Stimulated activated CD8-positive, alpha-beta memory T cell treated with anti-CD3 and anti-CD28 coated beads, Interleukin-4, amount 100 ng/mL, for 4 hours (primary cell): ENCODE measurements around the gene CCDC14.
"Not testable (repeated sequence)": the region's sequence is repeated elsewhere in the genome, so short reads cannot be mapped to it uniquely, and the experiment has no call there.

ENCODE experiments used
- DNase-seq, 2 donors: peaks; one replicate each; pipeline ENCODE4 v3.0.0-alpha.2; 2020; ENCODE audit warnings: low read depth in 2 of 2, low spot score in 1 of 2

Gene CCDC14

DNA sequence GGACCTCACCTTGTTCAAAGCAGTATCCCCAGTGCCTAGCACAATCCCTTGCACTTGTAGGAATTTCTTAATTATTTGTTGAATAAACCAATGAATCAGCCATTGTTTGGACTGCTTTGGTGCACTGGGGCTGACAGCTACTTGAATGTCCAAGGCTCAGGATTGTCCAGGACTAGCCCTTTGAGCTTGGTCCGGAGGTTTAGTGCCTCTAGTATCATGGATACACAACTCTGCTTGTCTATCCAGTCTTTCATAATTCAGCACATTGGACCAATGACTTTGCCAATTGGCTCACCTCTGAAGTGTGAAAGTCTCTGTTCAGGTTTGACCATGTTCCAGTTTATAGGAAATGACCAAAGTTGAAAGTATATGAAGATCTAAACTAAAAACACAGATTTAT lies 3.8 kb upstream of the CCDC14 start:
- not testable (repeated sequence) for DNase-seq

DNA sequence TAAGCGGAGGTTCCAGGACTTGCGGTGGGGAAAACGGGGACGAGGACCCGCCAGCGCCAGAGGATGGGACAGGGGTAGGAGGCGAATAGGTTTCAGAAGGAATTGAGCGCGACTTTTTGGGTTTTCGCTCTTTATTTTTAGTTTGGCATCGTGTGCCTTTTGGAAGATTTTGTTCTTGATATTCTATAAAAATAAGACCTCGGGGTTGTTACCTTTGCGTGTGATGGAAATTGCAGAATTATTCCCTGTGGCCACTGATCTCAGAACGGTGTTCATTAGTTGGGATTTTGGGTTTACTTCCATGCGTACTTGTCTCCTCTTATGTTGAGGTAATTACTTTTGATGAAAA lies 453 bp upstream of the CCDC14 start:
- DNase-seq = no peak

DNA sequence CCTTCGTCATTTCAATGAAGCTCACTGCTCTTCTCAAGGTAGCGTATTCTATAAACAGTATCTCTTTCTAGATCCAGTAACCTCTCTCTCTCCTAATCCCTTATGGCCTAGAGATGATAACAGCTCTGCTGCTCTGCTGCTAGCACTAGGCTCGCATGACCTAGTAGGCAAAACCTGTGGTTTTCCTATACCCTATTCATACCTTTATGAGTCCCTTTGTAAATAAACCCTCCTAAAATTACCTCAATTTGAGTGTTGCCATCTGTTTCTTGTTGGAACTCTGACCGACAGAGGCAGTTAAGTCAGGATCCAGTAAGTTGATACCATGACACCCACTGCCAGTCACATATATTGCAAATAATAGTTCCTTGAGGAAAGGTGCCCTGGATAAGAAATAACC lies 7.3 kb downstream of the CCDC14 start:
- DNase-seq = no peak

DNA sequence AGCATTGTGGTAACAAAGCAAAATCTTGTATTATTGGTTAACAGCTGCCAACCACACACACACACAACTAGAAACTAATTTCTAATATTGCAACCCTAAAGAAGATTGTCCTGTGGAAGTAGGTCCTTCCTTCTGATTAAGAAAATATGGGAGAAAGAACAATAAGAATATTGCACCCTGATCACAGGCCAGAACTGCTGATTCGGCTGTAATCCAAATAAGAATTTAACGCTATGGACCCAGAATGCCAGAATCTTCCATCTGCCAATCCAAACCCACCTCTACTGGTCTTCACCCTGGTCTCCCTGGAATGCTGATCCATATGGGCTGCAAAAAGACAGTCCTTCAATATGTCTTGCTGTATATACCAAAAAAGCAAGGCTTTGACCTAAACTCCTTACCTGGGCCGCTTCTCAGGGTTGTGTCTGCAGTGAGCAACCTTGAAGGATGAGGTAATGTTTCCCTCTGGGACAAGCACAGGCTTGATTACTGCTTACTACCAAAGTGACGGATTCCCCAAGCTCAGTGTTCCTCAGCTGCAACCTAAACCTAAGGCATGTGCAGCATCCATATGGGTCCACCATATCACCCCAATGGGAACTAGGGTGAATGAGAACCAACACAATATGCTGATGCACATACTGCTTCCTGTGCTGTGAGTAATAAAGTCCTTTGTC lies 8.0 kb downstream of the CCDC14 start:
- no peak for DNase-seq

DNA sequence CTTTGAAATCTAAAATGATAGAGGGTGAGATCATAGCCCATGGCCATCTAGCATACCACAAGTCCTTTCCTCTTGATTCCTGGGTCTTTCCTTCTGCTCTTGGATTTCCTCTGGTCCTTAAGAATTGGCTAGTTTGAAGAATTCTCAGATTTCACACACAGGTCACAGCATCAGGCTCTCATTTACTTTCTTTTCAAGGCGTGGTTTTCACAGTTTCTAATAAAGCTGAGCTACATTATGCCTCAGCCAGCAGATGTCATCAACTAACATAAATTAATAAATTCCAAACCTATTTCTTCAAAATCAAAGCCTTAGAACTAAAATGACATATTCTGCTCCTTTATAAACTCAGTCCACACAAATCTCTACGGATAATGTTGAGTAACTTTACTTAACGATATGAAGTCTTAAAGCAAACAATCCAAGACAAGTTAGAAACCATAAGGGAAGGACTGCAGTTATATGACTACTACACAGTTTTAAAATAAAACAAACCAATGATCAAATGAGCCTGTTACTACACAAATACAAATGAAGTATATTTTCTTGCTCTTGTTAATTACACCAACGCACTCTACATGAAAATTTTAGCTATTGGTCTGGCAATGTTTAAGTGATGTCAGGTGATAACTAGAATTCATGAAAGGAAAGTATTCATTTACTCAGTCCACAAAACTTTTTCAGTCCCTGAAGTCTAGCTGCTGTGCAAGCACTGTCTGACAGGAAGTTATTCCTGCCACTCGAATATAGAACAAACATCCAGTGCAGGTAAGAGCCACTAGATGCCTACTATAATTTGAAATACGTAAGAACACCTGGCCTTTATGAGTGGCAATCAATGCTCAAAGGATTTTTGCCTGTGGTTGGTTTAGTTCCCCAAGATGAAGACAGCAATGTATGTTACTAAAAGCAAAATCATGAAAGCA lies 9.2 kb downstream of the CCDC14 start:
- no peak for DNase-seq

DNA sequence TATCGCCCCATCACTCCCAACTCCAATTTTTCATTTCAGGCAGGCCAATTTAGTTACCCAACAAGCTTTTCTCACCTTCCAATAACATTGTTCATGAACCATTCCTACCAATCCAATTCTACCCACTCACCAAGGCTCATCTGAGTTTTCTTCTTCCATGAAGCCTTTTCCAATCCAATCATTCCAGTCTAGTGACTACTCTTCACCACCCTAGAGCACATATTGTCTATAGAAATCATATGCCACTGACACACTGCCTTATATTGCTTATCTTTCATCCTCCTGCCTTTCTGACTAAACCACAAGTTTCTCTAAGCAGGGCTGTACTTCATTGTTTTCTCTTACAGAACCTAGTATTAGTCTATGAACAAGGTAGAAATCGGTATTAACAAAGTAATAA lies 11.4 kb downstream of the CCDC14 start:
- DNase-seq = no peak

DNA sequence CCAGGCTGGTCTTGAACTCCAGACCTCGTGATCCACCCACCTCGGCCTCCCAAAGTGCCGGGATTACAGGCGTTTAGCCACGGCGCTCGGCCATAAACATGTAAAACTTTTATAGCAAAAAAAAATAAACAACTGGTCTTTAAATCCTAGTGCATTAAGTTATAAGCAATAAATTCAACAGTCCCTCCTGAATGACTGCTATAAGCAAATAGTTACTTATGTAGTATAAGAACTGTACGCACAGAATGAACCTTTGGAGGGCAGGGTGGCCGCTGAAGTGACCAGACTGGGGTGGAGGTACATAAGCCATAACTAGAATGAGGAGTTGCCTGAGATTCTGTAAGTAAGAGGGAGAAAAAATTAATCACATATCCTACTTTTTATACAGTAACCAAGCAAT lies 12.6 kb downstream of the CCDC14 start:
- no peak for DNase-seq

DNA sequence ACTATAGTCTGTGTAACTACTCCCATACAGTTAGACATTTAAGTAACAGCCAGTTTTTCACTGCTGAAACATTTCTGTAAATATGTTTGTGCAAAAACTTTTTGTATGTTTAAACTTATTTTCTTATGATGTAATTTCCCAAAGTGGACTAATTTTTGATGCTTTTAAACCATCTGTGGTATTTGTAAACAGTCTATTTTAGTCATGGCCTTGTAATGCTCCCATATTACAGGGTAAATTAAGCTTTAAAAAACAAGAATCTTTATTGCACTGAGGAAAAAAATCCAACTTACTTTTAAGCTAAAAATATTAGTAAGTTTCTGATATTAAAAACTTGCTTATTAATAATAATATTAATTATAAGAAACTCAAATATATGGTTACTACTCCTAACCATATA lies 13.5 kb downstream of the CCDC14 start:
- DNase-seq = no peak

DNA sequence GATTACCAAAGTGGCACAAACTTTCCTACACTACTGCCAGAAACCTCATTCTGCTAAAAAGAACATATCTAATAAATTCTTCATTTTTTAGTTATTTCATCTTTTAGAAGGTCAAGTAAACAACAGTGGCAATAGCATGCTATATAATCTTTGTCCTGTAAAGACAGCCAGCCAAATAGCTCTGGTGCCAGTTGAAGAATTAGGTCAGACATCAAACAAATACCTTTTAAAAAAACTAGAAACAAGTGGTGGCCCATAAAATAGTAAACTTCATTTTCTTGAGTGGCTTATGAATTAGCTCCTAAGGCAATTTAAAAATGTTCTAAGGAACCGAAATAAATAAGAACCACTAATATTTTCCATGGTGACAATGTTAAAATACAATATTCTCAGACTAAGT lies 19.5 kb downstream of the CCDC14 start:
- DNase-seq = no peak

DNA sequence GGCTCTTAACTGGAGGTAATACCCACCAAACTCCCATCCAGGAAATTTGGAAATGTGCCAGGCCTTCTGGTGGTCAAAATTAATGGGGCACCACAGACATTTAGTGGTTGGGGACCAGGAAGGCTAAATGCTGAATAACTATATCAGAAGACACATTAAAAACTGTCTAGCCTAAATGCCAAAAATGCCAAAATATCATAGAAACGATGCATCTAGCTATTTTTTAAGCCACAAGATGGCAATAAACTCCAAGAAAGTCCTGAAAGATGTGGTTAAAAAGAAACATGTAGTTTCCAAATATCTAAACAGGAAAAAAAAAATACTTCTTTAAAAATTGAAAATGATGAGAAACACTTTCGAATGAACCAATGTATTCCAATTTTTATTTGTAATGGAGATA lies 19.9 kb downstream of the CCDC14 start:
- DNase-seq = no peak

DNA sequence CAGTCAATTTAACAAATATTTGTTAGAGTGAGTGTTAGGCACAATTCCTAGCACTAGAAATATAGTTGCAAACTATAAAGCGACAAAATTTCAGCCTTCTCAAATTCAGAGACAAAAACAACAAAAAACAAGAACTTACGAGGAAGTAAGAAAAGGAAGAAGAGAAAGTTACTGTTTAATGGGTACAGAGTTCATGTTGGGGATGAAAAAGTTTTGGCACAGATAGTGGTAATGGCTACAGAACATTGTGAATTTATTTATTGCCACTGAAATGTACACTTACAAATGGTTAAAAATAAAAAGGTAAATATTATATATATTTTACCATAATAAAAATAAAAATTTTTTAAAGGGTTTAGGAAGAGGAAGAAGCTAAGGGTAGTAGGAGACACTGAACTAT lies 21.3 kb downstream of the CCDC14 start:
- DNase-seq = no peak

DNA sequence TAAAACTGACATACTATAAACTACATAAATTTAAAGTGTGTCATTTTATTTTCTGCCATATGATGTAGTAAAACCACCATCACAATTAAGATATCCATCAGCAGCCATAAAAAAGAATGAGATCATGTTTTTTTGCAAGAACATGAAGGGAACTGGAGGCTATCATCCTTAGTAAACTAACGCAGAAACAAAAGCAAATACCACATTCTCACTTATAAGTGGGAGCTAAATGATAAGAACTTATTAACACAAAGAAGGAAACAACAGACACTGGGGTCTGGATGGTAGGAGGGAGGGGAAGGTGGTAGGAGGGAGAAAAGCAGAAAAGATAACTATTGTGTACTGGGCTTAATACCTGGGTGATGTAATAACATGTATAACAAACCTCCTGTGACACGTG lies 24.6 kb downstream of the CCDC14 start:
- DNase-seq = no peak

DNA sequence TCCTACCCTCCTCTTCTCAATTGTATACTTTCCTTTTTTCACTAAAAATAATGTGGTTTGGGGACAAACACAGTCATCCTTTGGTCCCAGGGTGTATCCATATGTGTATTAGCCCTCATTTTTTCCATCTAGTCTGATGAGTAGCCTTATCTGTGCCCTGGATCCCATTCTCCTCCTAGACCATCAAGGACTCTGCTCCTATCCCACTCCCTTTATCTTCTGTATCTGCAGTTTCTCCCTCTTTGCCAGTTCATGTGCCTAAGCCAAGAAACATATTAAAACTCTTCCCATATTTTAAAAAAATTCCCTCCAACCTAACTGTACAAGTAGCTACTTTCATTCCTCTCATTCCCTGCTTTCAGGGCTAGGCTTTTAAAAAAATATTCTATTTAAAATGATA lies 25.2 kb downstream of the CCDC14 start:
- no peak for DNase-seq

DNA sequence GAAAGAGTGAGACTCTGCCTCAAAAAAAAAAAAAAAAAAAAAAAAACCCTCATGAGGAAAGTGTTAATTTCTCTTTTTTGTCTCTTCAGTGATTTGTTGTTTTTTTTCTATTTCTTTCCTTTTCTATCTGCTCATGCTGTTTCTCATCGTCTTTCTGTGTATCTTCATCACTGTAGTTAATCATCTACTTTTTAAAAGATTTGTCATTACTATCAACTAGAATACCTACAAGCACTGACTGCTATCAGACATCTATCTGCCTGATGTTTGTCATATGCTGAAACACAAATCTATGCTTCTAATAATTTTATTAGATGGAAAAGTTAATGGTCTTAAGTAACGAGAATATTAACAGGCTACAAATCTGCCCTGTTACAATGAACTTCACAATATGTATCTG lies 26.8 kb downstream of the CCDC14 start:
- DNase-seq = no peak

DNA sequence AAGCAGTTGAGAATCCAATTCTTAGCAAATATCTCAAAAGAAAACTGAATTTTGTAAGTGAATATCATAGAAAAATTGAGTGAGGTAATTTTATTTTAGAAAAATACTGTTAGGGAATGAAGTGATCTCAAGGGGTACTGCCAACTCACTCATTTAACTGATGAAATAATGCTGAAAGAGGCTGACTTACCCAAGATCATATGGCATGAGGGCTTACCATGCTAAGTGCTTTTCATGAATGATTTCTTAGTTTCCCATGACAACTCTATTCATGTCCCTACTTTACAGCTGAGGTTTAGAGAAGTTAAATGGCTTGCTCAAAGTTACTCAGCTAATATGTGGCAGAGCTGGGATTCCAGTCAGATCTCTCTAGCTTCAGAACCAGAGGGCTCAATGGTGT lies 30.6 kb downstream of the CCDC14 start:
- DNase-seq = no peak

DNA sequence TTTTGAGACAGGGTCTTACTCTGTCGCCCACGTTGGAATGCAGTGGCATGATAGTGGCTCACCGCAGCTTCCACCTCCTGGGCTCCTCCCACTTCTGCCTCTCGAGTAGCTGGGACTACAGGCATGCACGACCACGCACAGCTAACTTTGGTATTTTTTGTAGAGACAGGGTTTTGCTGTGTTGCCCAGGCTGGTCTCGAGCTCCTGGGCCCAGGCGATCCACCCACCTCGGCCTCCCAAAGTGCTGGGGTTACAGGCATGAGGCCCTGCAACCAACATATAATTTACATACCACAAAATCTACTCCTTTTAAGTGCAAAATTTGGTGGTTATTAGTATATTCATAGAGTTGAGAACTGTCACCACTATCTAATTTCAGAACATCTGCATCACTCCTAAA lies 31.7 kb downstream of the CCDC14 start:
- DNase-seq = no peak

DNA sequence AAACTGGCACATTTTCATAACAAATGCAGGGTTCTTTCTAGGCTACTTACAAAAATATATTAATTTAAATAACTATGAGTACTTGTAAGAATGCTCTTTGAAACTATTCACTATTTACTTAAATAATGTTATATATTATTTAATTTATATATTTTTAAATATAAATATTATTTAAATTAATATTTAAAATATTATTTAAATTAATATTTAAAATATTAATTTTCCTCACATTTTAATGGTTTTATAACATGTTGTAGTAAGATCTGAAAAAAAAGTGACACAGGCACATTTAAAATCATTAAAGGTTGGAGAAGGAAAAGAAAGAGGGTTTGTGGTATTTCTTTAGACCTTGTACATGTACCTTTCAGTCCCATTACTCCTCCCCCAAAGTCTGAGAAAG lies 34.6 kb downstream of the CCDC14 start:
- no peak for DNase-seq

DNA sequence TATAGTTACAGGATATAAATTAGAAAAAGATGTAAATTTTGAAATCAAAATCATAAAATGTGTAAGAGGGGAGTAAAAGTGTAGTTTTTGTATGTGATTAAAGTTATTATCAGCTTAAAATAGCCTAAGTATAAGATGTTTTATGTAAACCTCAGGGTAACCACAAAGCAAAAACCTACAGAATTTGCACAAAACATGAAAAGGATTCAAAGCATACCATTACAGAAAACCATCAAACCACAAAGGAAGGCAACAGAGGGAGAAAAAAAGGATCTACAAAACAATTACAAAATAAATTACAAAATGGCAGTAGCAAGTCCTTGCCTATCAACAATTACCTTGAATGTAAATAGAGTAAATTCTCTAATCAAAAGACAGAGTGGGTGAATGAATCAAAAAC lies 40.2 kb downstream of the CCDC14 start:
- no peak for DNase-seq

DNA sequence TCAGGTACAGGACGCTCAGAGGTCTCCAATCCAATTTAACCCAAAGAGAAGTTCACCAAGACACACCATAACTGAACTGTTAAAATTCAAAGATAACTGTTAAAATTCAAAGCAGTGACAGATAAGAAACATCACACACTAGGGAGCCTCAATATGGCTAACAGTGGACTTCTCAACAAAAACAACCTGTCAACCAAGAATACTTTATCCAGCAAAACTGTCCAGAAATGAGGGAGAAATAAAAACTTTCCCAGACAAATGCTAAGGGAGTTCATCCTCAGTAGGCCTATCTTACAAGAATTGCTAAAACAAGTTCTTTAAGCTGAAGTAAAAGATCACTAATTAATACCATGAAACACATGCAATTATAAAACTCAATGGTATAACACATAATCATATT lies 40.6 kb downstream of the CCDC14 start:
- DNase-seq = no peak

DNA sequence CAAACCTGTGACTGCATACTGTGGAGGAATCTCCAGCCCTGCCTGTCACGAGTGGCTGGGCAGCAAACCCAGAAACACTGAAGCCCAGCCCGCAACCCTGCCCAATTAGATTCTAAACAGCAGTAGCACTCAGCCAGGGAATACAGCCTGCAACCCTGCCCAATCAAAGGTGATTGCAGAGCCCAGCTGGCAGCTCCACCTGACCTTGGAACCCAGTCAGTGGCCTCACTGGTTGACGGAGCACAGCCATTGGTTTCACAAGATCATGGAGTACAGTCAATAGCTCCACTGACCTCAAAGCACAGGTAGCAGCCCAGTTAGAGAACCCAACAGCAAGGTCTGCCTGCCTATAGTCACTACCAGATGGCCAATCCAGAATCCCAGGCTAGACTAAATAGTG lies 41.7 kb downstream of the CCDC14 start:
- no peak for DNase-seq

DNA sequence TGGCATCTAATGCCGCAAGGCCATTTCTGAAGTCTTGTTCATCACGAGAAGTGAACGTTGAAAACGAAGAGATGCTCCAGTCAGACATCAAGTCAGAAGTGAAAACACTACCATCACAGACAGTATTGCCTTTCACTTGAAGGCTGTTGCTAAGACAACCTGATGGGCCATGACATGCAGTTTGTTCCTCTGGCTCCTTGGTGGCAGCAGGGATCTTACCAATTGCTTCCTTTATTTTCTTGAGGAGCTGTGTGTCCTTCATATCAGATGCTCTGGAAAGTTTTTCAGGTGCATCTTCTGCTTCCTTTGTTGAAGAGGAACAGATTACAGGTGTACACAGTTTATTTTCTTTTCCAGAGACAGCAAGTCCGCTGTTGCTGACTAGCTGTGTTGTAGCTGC lies 46.2 kb downstream of the CCDC14 start:
- no peak for DNase-seq

DNA sequence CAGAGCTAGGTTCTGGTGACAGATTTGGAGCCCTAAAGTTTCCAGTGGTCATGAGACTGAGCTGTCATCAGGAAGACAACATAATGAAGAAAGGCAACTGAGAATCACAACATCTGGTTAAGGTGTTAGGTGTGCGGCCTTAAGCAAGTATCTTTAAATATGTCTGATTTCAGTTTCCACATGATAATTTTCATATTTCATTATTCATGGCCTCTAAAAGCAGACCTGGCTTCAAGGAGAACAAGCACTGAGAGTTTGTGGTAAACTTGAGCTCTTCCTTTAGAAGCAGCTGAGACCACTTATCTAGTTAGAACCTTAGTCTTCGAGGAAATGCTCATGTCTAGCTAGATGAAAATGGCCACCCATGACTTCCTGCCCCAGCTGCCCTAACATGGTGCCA lies 51.2 kb downstream of the CCDC14 start:
- DNase-seq = no peak

DNA sequence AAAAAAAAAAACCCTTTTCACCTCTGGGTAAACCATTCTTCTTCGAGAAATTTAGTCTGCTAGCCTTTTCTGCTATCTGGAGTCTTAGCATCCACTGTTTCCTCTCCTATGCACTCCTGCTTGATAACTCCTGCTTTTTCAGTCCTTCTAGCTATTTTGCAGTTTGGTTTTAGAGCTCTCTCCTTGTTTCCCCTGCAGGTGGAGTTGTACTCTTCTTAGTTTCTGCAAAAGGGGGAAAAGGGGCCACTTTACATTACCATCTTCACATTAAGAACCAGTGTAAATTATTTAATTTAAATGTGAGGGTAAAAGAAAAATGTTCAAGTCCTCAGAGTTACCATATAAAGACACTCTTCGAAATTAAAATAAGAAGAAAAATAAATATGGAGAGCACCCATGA lies 53.3 kb downstream of the CCDC14 start:
- DNase-seq = no peak
